Endodermal cell (in vitro differentiated cells): ENCODE results near the gene MMP25. TPM values are rescaled to one million over a fixed set of nuclear protein-coding genes. Genes with fewer than 3 reads are reported as not detected.
"Not testable (repeated sequence)": the region's sequence is repeated elsewhere in the genome, so short reads cannot be mapped to it uniquely, and the experiment has no call there.

ENCODE experiments used
- DNase-seq: peaks from one replicate; pipeline ENCODE4 v3.0.0-alpha.2; 2017
- H3K27ac ChIP-seq: 2 replicates; pipeline ENCODE4 v1.5.1; 2013; ENCODE audit warnings: mild to moderate bottlenecking, low read depth, low read length, moderate library complexity
- H3K27me3 ChIP-seq: 2 replicates; pipeline ENCODE4 v1.6.1; 2013; ENCODE audit warnings: mild to moderate bottlenecking, low read length, moderate library complexity; ENCODE audit not compliant: insufficient read depth, control insufficient read depth, poor library complexity, severe bottlenecking
- H3K36me3 ChIP-seq: 2 replicates; pipeline ENCODE4 v1.7.0; 2013; ENCODE audit warnings: mild to moderate bottlenecking, low read length, moderate library complexity; ENCODE audit not compliant: control insufficient read depth, insufficient read depth
- H3K4me1 ChIP-seq: one replicate; pipeline ENCODE4 v1.7.0; 2013; ENCODE audit warnings: low read length; ENCODE audit not compliant: control insufficient read depth, insufficient read depth
- H3K4me3 ChIP-seq: 2 replicates; pipeline ENCODE4 v1.5.1; 2013; ENCODE audit warnings: mild to moderate bottlenecking, low read length, moderate library complexity
- H3K9ac ChIP-seq: 2 replicates; pipeline ENCODE4 v1.6.1; 2013; ENCODE audit warnings: mild to moderate bottlenecking, low read length, moderate library complexity; ENCODE audit not compliant: poor library complexity, severe bottlenecking; ENCODE audit errors: extremely low read depth
- H3K9me3 ChIP-seq: 2 replicates; pipeline ENCODE4 v1.6.1; 2013; ENCODE audit warnings: mild to moderate bottlenecking, low read length, moderate library complexity; ENCODE audit not compliant: control insufficient read depth
- H3K27ac Mint-ChIP-seq: 2 replicates; pipeline ENCODE4 v1.8.0; 2020; ENCODE audit warnings: mixed read lengths
- H3K27me3 Mint-ChIP-seq: 2 replicates; pipeline ENCODE4 v1.8.0; 2021; ENCODE audit warnings: mild to moderate bottlenecking, mixed read lengths; ENCODE audit not compliant: insufficient read depth
- H3K36me3 Mint-ChIP-seq: 2 replicates; pipeline ENCODE4 v1.8.0; 2020; ENCODE audit warnings: low read depth, mixed read lengths
- H3K4me1 Mint-ChIP-seq: 2 replicates; pipeline ENCODE4 v1.8.0; 2020; ENCODE audit warnings: mixed read lengths
- H3K4me3 Mint-ChIP-seq: 2 replicates; pipeline ENCODE4 v1.8.0; 2020; ENCODE audit warnings: mild to moderate bottlenecking, moderate library complexity, mixed read lengths
- H3K9me3 Mint-ChIP-seq: 2 replicates; pipeline ENCODE4 v1.8.0; 2020; ENCODE audit warnings: mild to moderate bottlenecking, mixed read lengths
- WGBS, 2 experiments: methylation state at CpG; one replicate each; pipeline versions ENCODE4 v1.1.5 to v1.1.7; 2013; ENCODE audit warnings: missing lambda C conversion rate in 2 of 2, mixed read lengths in 1 of 2; ENCODE audit not compliant: insufficient coverage in 1 of 2, insufficient read length in 1 of 2; 5-methylcytosine and 5-hydroxymethylcytosine counted together
- total RNA-seq, 2 donors: library from RNA; stranded (reverse); fragmentation: NEBNext Ultra II Directional in 1 of 2; extraction: Animal tissue kit (Norgen Biotek cat#: 25700) in 1 of 2; gene quantifications; 2 replicates in 1 of 2; 3 replicates in 1 of 2; pipeline ENCODE4 v1.2.1, GENCODE V29; 2021
- TF ChIP-seq, protein P1 (sequence below): fragments of 200-600 bp; sonication (generic); conservative IDR thresholded peaks from 2 replicates; pipeline ENCODE4 v1.5.0; 2021; ENCODE audit warnings: antibody characterized with exemption, mild to moderate bottlenecking

Gene MMP25
- total RNA-seq, 2 donors from 2014 or later: 4.5 to 6.1 TPM

DNA sequence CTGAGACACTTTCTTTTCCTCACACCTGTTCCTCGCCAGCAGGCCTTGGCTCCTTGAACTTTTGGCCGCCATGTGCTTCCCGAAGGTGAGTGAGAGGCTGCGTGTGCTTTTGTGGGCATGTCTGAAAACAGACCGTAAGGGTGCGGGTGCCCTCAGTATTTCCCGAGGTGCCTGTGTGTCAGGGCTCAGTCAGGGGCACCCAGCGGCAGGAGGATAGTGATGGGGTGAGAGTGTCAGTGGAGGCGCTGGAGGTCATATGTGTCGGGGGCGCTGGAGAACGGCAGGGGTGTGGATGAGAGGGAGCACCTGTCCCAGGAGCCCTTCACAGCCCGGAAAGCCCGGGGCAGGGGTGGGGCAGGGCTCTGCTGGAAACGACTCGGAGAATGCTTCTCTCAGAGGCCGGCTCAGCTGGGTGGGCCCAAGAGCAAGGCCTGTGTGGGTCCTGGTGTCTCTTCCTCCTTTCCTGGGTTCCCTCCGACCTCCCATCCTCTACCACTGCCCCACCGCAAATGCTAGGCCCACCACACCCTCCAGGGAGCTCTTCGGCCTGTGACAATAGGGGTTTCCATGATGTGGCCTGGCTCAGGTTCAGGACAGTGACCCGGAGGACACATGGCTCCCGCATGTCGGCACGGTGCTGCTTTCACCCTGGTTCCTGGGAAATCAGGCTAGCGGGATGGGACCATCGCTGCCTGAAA is 19.5 kb downstream of the MMP25 start:
- no peaks in the 10 kb centered on the region for H3K4me1 ChIP-seq
- Mint-ChIP-seq H3K27ac (no peak overlapping the region), H3K27me3 (peaks cover 4% of the 10 kb centered on the region), H3K36me3 (no peaks in the 10 kb centered on the region), H3K4me3 (no peak overlapping the region), H3K9me3 (no peaks in the 10 kb centered on the region), H3K4me1 (no peaks in the 10 kb centered on the region)
- no peak overlapping the region for H3K27ac ChIP-seq
- 94 to 95% methylated on average over 18 to 26 of the region's 26 CpGs for WGBS, 2 experiments
- no peak overlapping the region for H3K9ac ChIP-seq
- H3K36me3 ChIP-seq: no peaks in the 10 kb centered on the region
- H3K9me3 ChIP-seq: no peaks in the 10 kb centered on the region
- H3K4me3 ChIP-seq: no peak overlapping the region
- no peaks in the 10 kb centered on the region for H3K27me3 ChIP-seq
- TF ChIP-seq, protein P1, sequence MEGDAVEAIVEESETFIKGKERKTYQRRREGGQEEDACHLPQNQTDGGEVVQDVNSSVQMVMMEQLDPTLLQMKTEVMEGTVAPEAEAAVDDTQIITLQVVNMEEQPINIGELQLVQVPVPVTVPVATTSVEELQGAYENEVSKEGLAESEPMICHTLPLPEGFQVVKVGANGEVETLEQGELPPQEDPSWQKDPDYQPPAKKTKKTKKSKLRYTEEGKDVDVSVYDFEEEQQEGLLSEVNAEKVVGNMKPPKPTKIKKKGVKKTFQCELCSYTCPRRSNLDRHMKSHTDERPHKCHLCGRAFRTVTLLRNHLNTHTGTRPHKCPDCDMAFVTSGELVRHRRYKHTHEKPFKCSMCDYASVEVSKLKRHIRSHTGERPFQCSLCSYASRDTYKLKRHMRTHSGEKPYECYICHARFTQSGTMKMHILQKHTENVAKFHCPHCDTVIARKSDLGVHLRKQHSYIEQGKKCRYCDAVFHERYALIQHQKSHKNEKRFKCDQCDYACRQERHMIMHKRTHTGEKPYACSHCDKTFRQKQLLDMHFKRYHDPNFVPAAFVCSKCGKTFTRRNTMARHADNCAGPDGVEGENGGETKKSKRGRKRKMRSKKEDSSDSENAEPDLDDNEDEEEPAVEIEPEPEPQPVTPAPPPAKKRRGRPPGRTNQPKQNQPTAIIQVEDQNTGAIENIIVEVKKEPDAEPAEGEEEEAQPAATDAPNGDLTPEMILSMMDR: no peak
- DNase-seq: no peak

DNA sequence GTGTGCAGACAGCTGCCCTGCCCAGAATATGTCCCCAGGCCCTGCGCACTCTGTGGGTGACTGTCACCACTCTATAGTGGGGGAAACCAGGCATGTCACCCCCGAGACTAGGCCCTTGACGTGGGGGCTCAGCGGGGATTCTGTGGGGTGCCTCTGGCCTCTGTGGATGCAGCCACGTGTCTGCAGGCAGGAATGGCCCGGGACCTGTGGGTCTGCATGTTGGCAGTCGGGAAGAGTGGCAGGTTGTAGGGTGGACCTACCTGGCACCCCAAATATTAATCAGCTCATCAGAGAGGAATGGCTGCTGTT is 20.0 kb downstream of the MMP25 start:
- no peak overlapping the region for H3K27ac Mint-ChIP-seq

DNA sequence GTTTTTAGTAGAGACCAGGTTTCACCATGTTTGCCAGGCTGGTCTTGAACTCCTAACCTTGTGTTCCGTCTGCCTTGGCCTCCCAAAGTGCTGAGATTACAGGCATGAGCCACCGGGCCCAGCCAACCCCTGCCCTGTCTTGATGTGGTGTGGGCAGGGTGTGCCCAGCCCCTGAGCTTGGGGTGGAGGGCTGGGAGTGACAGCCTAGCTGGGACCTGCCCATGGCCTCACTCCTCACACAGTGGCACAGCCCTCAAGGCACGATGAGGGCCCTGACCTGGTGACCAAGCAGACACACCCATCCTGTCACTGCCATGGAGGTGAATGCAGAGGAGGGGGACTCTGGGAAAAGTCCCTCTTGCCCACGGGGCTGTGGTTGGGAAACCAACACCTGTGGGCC is 22.1 kb downstream of the MMP25 start:
- Histone ChIP-seq H3K9me3 (no peaks in the 10 kb centered on the region), H3K36me3 (no peaks in the 10 kb centered on the region), H3K27ac (no peak overlapping the region), H3K9ac (no peak overlapping the region), H3K27me3 (no peaks in the 10 kb centered on the region), H3K4me1 (no peaks in the 10 kb centered on the region), H3K4me3 (no peak overlapping the region)
- WGBS, 2 experiments: 92 to 95% methylated on average over 4 of the region's 4 CpGs
- DNase-seq: no peak
- no peak overlapping the region for H3K4me3 Mint-ChIP-seq
- TF ChIP-seq, protein P1: no peak
- no peaks in the 10 kb centered on the region for H3K36me3 Mint-ChIP-seq
- peaks cover 7% of the 10 kb centered on the region for H3K4me1 Mint-ChIP-seq
- H3K27ac Mint-ChIP-seq: no peak overlapping the region
- H3K9me3 Mint-ChIP-seq: no peaks in the 10 kb centered on the region
- no peaks in the 10 kb centered on the region for H3K27me3 Mint-ChIP-seq

More for the DNA sequence above, 20.0 kb downstream of the MMP25 start:
- TF ChIP-seq, protein P1: no peak
- Mint-ChIP-seq H3K4me3 (no peak overlapping the region), H3K4me1 (no peaks in the 10 kb centered on the region), H3K9me3 (no peaks in the 10 kb centered on the region), H3K27me3 (peaks cover 4% of the 10 kb centered on the region), H3K36me3 (no peaks in the 10 kb centered on the region)
- Histone ChIP-seq H3K9ac (no peak overlapping the region), H3K27ac (no peak overlapping the region), H3K27me3 (no peaks in the 10 kb centered on the region), H3K4me1 (no peaks in the 10 kb centered on the region), H3K4me3 (no peak overlapping the region), H3K36me3 (no peaks in the 10 kb centered on the region), H3K9me3 (no peaks in the 10 kb centered on the region)
- no peak for DNase-seq
- WGBS, 2 experiments: 91 to 100% methylated on average over 1 to 7 of the region's 7 CpGs

DNA sequence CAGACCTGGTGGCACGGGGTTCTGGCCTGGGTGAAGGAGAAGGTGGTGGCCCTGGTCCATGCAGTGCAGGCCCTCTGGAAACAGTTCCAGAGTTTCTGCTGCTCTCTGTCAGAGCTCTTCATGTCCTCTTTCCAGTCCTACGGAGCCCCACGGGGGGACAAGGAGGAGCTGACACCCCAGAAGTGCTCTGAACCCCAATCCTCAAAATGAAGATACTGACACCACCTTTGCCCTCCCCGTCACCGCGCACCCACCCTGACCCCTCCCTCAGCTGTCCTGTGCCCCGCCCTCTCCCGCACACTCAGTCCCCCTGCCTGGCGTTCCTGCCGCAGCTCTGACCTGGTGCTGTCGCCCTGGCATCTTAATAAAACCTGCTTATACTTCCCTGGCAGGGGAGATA is 22.8 kb downstream of the MMP25 start:
- WGBS, 2 experiments: 94% methylated on average over 2 to 10 of the region's 11 CpGs
- H3K27me3 ChIP-seq, H3K9me3 ChIP-seq, H3K27me3 Mint-ChIP-seq, H3K4me3 ChIP-seq, H3K27ac Mint-ChIP-seq, H3K27ac ChIP-seq, H3K9ac ChIP-seq, H3K4me1 ChIP-seq, DNase-seq, H3K4me3 Mint-ChIP-seq, H3K4me1 Mint-ChIP-seq, H3K36me3 Mint-ChIP-seq, H3K9me3 Mint-ChIP-seq, H3K36me3 ChIP-seq: not testable (repeated sequence)
